Putamen (tissue), 1 donor: ENCODE measurements around the gene CRLF3.
"Not testable (repeated sequence)": the region's sequence is repeated elsewhere in the genome, so short reads cannot be mapped to it uniquely, and the experiment has no call there.

Experiments
- DNase-seq: peaks from one replicate; pipeline ENCODE4 v3.0.0-alpha.2; 2016; ENCODE audit warnings: low spot score

CRLF3 gene, protein sequence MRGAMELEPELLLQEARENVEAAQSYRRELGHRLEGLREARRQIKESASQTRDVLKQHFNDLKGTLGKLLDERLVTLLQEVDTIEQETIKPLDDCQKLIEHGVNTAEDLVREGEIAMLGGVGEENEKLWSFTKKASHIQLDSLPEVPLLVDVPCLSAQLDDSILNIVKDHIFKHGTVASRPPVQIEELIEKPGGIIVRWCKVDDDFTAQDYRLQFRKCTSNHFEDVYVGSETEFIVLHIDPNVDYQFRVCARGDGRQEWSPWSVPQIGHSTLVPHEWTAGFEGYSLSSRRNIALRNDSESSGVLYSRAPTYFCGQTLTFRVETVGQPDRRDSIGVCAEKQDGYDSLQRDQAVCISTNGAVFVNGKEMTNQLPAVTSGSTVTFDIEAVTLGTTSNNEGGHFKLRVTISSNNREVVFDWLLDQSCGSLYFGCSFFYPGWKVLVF

DNA sequence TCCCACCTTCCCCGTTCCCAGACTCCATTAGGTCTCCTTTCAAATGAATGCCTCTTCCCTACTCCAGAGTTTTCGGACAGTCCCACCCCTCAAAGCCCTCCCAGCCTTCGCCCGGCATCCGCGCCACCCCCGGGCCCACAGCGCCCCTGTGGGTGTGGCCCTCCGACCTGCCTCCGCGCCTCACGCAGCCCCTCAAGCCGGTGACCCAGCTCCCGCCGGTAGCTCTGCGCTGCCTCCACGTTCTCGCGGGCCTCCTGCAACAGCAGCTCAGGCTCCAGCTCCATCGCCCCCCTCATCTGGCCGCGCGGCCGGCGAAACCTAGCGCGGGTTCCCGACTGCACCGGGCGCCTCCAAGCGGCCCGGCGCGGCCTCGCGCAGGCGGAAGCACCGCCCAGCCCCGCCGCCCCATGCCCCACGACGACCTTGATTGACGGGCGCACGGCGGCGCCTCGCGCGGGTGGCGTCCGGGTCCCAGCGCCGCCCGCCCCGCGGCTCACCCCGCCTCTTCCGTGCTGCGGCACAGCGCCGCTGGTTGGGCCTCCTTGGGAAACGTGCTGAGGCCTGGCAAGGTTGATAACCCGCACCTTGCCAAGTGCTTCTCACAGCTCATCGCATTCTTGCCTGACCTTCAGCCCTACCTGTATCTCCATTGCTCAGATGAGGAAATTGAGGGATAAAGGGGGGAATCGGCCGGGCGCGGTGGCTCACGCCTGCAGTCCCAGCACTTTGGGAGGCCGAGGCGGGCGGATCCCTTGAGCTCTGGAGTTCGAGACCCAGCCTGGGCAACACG is at the start of gene CRLF3:
Gene CRLF3 (minus strand): TSS at position 337 of the 790 bp plus-strand sequence. CDS start 41 bp downstream, at position 296.
- DNase-seq = peak; percentile 91

DNA sequence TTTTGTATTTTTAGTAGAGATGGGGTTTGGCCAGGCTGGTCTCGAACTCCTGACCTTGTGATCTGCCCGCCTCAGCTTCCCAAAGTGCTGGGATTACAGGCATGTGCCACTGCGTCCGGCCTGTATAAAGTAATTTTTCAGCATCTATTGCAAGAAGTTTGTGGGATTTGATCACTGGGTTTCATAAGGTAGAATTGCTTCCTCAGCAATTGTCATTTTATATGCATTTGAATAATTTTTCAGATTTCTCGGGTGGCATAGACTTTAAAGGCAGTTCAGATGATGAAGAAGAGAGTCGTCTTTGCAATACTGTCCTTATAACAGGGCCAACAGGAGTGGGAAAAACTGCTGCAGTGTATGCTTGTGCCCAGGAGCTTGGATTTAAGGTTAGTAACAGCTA is 44.5 kb upstream of the CRLF3 start:
- DNase-seq = no peak

DNA sequence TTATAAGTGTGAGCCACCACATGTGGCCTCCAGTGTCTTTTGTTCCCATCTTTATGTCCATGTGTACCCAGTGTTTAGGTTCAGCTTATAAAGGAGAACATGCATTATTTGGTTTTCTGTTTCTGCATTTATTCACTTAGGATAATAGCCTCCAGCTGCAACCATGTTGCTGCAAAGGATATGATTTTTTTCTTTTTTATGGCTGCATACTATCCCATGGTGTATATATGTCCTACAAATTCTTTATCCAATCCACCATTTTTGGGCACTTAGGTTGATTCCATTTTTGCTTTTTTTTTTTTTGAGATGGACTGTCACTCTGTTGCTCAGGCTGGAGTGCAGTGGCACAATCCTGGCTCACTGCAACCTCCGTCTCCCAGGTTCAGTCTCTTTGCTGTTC is 40.1 kb upstream of the CRLF3 start:
- no peak for DNase-seq

DNA sequence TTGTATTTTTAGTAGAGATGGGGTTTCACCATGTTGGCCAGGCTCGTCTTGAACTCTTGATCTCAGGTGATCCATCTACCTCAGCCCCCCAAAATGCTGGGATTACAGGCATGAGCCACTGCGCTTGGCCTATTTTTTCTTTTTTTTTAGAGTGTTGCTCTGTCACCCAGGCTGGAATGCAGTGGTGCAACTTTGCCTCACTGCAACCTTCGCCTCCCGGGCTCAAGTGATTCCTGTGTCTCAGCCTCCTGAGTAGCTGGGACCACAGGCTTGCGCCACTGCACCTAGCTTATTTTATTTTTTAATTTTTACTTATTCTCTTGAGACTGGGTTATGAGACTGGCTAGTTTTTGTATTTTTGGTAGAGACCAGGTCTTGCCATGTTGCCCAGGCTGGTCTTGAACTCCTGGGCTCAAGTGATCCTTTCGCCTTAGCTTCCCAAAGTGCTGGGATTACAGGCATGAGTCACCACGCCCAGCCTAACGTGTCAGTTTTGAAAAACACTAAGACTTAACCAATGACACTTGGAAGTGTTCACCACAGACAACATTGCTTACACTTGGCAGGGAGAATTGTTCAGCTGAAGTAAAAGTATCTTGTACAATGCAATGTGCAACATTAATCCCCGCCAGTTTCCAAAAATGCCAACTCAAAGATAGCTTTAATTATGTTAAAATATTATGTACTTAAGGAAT is 34.2 kb upstream of the CRLF3 start:
- no peak for DNase-seq

DNA sequence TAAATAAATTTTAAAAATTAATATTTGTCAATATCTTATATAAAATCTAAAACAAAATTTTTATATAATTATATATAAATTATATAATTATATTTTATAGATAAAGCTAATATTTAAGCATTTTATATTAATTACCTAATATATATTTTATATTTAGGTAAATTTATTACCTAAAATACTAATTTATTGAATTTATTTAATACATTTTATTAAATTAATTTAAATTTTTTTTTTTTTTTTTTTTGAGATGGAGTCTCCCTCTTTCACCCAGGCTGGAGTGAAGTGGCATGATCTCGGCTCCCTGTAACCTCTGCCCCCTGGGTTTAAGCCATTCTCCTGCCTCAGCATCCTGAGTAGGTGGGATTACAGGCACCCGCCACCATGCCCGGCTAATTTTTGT is 29.7 kb upstream of the CRLF3 start:
- no peak for DNase-seq

DNA sequence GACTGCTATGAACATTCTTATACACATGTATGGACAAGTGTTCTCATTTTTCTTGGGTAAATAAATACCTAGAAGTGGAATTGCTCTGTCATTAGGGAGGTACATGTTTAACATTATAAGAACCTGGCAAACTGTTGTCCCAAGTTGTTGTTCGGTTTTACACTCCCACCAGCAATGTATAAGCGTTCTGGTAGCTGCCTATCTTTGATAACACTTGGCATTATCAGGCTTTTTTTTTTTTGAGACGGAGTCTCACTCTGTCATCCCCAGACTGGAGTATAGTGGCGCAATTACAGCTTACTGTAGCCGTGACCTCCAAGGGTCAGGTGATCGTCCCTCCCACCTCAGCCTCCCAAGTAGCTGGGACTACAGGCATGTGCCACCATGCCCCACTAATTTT is 23.5 kb upstream of the CRLF3 start:
- no peak for DNase-seq

DNA sequence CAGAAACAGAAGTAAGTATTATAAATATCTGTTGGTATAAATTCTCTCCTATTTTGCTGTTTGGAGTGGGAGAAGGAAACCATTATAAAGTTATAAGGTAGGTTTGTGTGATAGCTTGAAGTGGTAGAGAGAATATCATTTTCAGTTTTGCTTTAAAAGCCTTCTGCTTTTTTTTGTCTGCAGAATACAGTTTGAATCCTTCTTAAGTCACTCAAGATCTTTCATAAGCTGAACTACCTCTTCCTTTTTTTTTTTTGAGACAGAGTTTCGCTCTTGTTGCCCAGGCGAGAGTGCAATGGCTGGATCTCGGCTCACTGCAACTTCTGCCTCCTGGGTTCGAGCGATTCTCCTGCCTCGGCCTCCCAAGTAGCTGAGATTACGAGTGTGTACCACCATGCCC is 16.3 kb upstream of the CRLF3 start:
- DNase-seq = no peak

DNA sequence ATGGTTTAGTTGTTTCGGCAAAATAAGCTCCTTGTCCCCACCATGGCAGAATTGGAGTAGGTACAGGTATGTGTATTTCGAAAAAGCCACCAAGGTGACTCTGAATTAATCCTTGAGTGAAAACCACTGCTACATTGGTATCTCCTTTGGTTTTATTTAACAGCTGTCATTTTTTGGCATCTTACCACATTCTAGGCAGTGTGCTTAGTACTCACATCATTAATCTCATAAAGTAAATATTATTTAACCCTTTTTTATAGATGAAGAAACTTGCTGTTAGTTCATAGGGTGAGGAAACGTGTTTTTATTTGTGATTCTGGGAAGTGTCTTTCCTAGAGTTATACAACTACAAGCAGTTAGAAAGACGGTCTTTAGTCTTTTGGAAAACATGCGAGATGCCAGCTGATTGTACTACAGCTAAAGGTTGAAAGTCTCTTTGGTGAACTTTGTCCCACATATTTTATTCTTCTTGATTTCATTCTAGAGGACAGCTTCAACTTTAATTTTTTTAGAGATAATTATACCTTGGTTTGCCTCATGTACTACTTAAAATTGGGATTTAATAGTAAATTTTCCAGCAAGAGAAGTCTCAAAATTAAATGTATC is 13.8 kb upstream of the CRLF3 start:
- no peak for DNase-seq

DNA sequence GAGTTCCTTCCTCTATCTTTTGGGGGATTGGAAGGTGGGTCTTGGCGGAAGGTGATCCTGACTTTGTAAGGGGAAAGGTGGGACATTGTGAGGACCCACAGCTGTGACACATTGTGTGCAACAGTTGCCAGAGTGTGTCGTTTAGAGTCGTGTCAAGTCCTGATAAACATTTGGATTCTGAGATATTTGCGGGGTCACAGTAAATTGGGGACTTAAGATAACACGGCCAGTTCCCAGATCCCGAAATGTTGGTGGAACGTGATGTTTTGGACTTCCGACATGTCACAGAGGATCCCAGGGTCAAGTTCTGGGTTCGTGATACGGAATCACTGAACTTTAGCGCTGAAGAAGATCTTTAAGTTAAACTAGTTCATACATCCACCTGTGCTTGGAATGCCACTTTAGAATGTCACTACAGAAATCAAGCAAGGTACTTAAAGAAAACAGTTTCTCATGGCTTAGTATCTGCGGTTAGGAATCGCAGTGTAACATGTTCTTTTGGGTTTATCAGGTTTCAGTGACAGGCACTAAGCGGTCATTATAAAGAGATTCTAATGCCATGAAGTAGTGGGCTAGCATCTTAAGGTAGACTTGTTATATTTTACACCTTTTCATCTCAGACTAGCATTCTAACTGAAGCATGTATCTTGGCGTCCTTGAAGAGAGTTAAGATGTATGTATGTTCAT is 8.1 kb upstream of the CRLF3 start:
- DNase-seq = no peak

DNA sequence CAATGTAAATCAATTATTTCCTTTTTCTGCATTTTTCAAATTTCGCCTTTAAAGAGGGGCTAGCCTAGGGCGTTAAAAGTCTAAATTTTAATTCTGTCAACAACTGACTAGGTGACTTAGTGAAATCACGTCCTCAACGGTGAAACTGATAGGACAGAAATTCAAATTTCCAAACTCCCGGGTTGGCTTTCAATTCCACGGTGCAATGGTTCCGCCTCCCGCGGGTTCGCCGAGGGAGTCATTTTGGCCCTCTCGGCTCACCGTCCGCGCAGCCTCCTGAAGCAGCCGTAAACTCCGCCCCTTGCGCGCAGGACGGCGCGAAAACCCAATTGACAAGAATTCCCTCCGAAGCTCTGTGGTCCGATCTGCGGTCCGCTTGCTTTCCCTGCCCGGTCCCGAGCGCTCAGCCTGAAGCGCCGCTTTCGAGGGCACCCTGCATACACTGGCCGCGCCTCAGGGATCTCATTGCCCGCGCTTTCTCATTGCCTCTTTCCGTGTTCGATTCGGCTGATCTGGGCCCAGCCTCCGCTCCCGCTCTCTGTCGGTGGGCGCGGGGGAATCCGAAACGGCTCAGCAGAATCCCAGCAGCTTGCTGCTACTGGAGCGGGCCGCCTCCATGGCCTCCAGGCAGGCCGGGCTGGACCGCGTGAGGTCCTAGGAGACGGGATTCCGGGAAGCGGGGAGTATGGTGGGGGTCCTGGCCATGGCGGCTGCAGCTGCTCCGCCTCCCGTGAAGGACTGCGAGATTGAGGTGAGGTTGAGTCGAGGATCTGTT is 7.4 kb upstream of the CRLF3 start, which contains the start of gene ATAD5:
Gene ATAD5 (plus strand): TSS at position 304 of the 775 bp plus-strand sequence. CDS start 382 bp downstream, at position 686.
- peak; percentile 90 for DNase-seq

DNA sequence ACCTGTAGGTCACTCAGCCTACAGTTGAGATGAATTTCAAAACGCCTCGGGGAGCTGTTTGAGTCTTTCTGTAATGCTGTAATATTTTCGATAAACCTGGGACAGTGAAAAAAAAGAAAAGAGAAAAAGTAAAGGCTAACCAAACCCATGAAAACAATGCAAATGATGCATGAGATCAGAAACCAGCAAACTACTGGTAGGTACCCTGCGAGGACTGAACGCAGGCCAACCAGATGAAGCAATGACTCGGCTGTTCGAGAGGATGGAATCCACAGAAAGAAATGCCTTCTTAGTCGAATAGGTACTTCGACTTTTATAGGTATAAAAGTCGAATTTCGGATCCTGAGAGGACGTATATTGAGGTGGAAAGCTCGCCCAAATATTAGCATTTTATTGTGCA is 6.8 kb upstream of the CRLF3 start:
- no peak for DNase-seq

DNA sequence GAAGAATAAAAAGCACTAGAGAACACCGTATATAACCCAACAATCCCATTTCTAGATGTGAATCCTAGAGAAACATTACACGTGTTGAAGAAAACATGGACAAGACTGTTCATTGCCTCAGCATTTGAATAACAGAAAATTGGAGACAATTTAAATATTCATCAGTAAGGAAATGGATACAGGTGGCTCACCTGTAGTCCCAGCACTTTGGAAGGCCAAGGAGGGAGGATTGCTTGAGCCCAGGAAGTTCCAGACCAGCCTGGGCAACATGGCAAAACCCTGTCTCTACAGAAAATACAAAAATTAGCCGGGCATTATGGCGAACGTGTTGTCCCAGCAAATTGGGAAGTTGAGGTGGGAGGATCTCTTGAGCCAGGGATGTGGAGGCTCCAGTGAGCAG is 4.5 kb upstream of the CRLF3 start:
- DNase-seq = no peak

DNA sequence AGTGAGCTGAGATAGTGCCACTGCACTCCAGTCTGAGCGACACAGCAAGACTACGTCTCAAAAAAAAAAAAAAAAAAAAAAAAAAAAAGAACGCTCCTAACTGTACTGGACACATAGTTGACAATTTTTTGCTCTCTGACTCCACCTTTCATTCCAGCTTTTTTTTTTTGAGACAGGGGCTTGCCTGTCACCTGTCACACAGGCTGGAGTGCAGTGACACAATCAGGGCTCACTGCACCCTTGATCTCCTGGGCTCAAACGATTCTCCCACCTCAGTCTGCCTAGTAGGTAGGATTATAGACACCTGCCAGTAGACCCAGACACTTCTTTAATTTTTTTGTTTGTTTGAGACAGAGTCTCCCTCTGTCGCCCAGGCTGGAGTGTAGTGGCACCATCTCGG is 2.6 kb upstream of the CRLF3 start:
- no peak for DNase-seq

DNA sequence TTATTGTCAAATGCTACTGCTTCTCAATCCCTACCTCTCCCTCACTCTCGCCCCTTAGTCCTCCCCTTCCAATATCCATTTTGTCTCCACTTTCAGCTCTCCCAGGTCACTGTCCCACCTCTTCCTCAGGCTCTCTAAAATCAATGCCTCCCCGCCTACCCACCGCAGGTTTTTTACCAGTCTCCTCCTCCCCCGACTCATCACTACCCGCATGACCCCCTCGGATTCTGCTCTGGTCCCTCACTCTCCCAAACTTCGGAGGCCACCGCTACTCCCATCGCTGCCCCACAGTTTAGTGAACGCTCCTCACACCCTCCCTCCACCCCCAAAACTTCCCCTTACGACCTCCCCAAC is 513 bp downstream of the CRLF3 start:
- DNase-seq = no peak

DNA sequence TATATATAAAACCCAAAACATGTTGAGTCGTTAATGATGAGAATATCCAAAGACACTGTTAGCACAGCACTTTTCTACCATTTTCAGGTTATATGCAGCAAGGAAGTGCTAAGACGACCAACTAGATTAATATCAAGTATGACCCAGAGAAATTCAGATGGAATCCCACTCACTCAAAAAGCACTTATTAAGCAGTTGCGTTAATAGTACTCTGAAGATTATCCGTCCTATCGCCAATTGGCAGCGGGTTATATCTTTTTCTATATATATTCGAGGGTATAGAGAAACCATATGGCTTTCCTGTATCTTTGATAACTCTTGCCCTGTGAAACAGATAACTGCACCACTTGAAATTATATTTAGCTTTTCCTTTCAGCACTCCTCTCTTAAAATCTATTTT is 1.1 kb downstream of the CRLF3 start:
- no peak for DNase-seq

DNA sequence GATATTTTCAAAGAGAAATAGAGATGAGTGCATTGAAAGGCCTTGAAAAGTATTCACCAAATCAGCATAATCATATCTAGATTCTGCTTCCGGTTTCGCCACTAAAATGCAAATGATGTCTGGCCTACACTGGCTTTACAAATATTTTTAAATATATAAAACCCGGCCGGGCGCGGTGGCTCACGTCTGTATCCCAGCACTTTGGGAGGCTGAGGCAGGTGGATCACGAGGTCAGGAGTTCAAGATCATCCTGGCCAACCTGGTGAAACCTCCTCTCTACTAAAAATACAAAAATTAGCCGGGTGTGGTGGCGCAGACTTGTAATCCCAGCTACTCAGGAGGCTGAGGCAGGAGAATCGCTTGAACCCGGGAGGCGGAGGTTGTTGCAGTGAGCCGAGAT is 1.6 kb downstream of the CRLF3 start:
- DNase-seq = not testable (repeated sequence)

DNA sequence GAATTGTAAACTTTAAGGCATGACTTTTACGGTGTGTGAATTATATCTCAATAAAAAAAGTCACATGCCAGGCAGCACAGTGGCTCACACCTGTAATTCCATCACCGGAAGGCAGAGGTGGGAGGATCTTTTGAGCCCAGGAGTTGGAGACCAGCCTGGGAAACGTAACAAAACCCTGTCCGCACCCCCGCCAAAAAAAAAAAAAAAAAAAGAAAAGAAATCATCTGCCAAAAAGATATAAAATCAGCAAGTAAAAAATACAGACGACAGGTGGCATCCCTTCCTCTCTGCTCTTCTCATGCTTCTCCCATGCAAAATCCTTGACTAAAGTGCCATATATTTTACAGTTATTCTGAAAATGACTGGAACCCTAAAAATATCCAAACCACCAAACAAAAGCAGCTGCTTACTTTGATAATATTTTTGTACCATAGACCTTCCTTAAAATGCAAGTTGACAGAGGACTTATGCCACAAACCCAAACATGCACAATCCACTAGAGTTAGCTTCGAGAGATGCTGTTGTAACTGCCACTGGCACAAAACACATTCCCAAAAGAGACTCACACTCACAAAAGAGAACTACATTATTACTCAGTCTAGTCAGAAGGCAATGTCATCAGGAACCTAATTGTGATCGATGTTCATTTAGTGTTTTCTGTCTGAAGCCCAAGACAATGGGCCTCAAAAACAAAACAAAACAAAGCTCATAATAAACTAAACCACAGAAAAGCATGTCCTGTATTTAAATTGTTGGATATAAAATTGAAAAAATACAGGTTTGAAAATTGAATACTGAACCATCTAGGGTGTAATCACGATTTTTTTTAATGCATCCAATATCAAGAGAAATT is 2.4 kb downstream of the CRLF3 start:
- DNase-seq = no peak

DNA sequence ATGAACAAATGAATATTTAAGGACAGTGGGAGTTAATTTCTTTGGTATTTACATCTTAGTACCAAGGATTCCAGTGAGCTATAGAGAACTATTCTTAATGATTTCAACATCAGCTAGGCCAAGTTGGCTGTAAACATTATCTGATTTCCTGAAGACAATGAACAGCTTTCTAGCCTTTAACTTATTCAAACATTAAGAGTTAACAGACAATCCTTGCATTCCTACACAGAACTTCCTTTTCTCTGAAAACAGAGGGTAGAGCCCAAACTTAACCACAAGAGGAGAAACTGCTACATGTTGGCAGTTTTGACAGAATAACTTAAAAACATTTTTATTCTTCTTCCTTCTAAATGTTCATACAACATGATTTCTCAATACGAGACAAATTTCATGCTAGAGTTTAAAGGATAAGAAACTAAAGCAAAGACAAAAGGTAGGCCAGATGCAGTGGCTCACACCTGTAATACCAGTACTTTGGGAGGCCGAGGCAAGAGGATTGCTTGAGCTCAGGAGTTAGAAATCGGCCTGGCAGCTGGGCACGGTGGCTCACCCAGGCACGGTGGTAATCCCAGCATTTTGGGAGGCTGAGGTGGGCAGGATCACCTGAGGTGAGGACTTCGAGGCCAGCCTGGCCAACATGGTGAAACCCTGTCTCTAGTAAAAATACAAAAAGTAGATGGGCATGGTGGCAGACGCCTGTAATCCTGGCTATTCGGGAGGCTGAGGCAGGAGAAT is 4.4 kb downstream of the CRLF3 start:
- DNase-seq = no peak

DNA sequence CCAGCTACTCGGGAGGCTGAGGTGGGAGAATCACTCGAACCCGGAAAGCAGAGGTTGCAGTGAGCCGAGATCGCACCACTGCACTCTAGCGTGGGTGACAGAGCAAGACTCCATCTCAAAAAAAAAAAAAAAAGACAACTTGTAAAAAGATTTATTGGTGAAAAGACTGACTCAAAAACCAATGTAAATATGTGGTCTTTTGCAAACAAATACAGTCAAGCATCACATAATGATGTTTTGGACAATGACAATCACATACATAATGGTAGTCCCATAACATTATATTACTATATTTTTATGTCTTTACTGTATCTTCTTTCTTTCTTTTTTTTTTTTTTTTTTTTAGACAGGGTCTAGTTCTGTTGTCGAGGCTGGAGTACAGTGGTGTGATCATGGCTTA is 8.3 kb downstream of the CRLF3 start:
- no peak for DNase-seq
